ENCODE data around the gene PTPRN. TPM values are rescaled to one million over a fixed set of nuclear protein-coding genes. Genes with fewer than 3 reads are reported as not detected.
"Not testable (repeated sequence)": the region's sequence is repeated elsewhere in the genome, so short reads cannot be mapped to it uniquely, and the experiment has no call there.

Gene PTPRN
- total RNA-seq, 2 donors from 2014 or later = 0.09 to 6.6 TPM

DNA sequence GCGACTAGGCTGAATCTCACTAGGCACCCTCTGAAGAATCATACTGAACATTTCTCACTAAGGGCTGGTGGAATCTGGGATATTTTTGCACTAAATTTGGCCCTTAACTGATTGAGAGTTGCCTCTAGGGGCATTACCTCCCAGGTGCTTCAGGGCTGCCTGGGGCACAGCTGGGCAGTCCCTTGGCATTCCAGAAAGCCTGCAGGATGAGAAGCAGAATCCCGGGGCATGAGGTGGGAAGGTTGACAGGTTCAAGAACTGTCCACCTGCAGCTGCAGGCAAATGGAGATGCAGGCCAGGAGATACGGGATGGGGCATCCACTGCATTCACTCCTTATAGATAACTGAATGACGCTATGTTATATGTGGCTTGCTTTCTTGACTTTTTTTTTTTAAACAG is 15.9 kb upstream of the PTPRN start:
- WGBS = 83% methylated on average over 4 of the region's 4 CpGs
- no peak overlapping the region for H3K4me3 ChIP-seq
- TF ChIP-seq POLR2AphosphoS5 (IDR thresholded peaks at IDR 0.05) = no peak
- no peaks in the 10 kb centered on the region for H3K27me3 ChIP-seq (replicated peaks; ENCODE audit: insufficient read depth)
- no peaks in the 10 kb centered on the region for H3K4me1 ChIP-seq (replicated peaks)
- no peak for DNase-seq (ENCODE audit: low spot score)
- H3K9me3 ChIP-seq = no peaks in the 10 kb centered on the region
- H3K36me3 ChIP-seq = no peaks in the 10 kb centered on the region
- no peak overlapping the region for H3K27ac ChIP-seq
- intact Hi-C loops (cut with DNase I) = no loop called here

- H3K36me3 ChIP-seq = no peaks in the 10 kb centered on the region
- intact Hi-C loops (cut with DNase I) = no loop called here
- no peaks in the 10 kb centered on the region for H3K27me3 ChIP-seq (replicated peaks; ENCODE audit: insufficient read depth)
- DNase-seq (ENCODE audit: low spot score) = no peak
- no peak overlapping the region for H3K27ac ChIP-seq
- no peak overlapping the region for H3K4me3 ChIP-seq
- 69% methylated on average over 4 of the region's 4 CpGs for WGBS
- no peaks in the 10 kb centered on the region for H3K9me3 ChIP-seq
- H3K4me1 ChIP-seq (replicated peaks) = no peaks in the 10 kb centered on the region
- no peak for TF ChIP-seq POLR2A (IDR thresholded peaks at IDR 0.05)
- TF ChIP-seq POLR2AphosphoS5 (IDR thresholded peaks at IDR 0.05) = no peak
- TF ChIP-seq, protein P1, sequence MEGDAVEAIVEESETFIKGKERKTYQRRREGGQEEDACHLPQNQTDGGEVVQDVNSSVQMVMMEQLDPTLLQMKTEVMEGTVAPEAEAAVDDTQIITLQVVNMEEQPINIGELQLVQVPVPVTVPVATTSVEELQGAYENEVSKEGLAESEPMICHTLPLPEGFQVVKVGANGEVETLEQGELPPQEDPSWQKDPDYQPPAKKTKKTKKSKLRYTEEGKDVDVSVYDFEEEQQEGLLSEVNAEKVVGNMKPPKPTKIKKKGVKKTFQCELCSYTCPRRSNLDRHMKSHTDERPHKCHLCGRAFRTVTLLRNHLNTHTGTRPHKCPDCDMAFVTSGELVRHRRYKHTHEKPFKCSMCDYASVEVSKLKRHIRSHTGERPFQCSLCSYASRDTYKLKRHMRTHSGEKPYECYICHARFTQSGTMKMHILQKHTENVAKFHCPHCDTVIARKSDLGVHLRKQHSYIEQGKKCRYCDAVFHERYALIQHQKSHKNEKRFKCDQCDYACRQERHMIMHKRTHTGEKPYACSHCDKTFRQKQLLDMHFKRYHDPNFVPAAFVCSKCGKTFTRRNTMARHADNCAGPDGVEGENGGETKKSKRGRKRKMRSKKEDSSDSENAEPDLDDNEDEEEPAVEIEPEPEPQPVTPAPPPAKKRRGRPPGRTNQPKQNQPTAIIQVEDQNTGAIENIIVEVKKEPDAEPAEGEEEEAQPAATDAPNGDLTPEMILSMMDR (IDR thresholded peaks at IDR 0.05) = no peak
Observed at GRCh38 chr2:219323434-219323833, 14.2 kb upstream of the PTPRN start.

DNA sequence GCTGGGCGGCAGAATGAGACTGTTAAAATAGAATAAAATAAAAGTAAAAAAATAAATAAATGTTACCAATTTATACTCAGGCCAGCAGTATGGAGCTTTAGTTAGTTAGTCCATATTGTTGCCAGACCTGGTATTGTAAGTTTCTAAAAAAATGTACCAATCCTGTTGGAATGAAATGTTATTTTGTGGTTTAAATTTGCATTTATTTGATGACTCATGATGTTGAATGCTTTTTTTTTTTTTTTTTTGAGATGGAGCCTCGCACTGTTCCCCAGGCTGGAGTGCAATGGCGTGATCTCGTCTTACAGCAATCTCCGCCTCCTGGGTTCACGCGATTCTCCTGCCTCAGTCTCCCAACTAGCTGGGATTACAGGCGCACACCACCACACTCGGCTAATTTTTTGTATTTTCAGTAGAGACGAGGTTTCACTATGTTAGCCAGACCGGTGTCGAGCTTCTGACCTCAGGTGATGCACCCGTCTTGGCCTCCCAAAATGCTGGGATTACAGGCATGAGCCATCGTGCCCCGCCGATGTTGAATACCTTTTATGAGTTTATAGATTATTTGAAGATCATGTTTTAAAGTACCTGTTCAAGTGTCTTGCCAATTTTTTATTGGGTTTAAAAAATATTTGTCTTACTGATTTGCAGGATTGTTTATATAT is 5.7 kb upstream of the PTPRN start:
- WGBS = 86% methylated on average over 16 of the region's 16 CpGs
- TF ChIP-seq POLR2AphosphoS5 (IDR thresholded peaks at IDR 0.05) = no peak
- TF ChIP-seq POLR2A (IDR thresholded peaks at IDR 0.05) = no peak
- TF ChIP-seq, protein P1 (IDR thresholded peaks at IDR 0.05) = no peak
- H3K27ac ChIP-seq = no peak overlapping the region
- no peak overlapping the region for H3K4me3 ChIP-seq
- intact Hi-C loops (cut with DNase I) = no loop called here
- peaks cover 1% of the 10 kb centered on the region for H3K27me3 ChIP-seq (replicated peaks; ENCODE audit: insufficient read depth)
- H3K36me3 ChIP-seq = no peaks in the 10 kb centered on the region
- H3K4me1 ChIP-seq (replicated peaks) = no peaks in the 10 kb centered on the region
- no peak for DNase-seq (ENCODE audit: low spot score)
- H3K9me3 ChIP-seq = no peaks in the 10 kb centered on the region

DNA sequence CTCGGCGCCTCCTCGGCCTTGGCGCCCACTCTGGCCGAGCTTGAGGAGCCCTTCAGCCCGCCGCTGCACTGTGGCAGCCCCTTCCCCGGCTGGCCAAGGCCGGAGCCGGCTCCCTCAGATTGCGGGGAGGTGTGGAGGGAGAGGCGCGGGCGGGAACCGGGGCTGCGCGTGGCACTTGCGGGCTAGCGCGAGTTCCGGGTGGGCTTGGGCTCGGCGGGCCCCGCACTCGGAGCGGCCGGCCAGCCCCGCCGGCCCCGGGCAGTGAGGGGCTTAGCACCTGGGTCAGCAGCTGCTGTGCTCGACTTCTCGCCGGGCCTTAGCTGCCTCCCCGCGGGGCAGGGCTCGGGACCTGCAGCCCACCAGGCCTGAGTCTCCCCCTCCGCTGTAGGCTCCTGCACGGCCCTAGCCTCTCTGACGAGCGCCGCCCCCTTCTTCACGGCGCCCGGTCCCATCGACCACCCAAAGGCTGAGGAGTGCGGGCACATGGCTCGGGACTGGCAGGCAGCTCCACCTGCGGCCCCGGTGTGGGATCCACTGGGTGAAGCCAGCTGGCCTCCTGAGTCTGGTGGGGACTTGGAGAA is 3.6 kb upstream of the PTPRN start:
- H3K27me3 ChIP-seq (replicated peaks; ENCODE audit: insufficient read depth); intact Hi-C loops (cut with DNase I); DNase-seq (ENCODE audit: low spot score); H3K27ac ChIP-seq; H3K4me3 ChIP-seq; H3K4me1 ChIP-seq (replicated peaks); H3K9me3 ChIP-seq; H3K36me3 ChIP-seq: not testable (repeated sequence)
- WGBS = 87% methylated on average over 49 of the region's 49 CpGs

- Histone ChIP-seq H3K9me3 (no peaks in the 10 kb centered on the region), H3K27me3 (replicated peaks; ENCODE audit: insufficient read depth) (peaks cover 7% of the 10 kb centered on the region), H3K4me3 (no peak overlapping the region), H3K36me3 (no peaks in the 10 kb centered on the region), H3K27ac (no peak overlapping the region), H3K4me1 (replicated peaks) (no peaks in the 10 kb centered on the region)
- DNase-seq (ENCODE audit: low spot score) = no peak
- WGBS = 4% methylated on average over 40 of the region's 45 CpGs
- no peak for TF ChIP-seq POLR2AphosphoS5 (IDR thresholded peaks at IDR 0.05)
- no peak for TF ChIP-seq POLR2A (IDR thresholded peaks at IDR 0.05)
- TF ChIP-seq, protein P1 (IDR thresholded peaks at IDR 0.05) = no peak
- intact Hi-C loops (cut with DNase I) = no loop called here
Observed at GRCh38 chr2:219308142-219309101, 779 bp downstream of the PTPRN start.

Measured in prostate gland (tissue), 2 donors.